Erythroblast (primary cell): ENCODE results near the gene CACNG3.

Source experiments
- GATA1 ChIP-seq: IDR thresholded peaks from 2 replicates; pipeline ENCODE4 v1.6.1; 2011; ENCODE audit warnings: low read depth, mild to moderate bottlenecking, control low read depth, low read length, moderate library complexity
- POLR2A ChIP-seq: IDR thresholded peaks from 2 replicates; pipeline ENCODE4 v1.6.1; 2011; ENCODE audit warnings: mild to moderate bottlenecking, low read length

DNA sequence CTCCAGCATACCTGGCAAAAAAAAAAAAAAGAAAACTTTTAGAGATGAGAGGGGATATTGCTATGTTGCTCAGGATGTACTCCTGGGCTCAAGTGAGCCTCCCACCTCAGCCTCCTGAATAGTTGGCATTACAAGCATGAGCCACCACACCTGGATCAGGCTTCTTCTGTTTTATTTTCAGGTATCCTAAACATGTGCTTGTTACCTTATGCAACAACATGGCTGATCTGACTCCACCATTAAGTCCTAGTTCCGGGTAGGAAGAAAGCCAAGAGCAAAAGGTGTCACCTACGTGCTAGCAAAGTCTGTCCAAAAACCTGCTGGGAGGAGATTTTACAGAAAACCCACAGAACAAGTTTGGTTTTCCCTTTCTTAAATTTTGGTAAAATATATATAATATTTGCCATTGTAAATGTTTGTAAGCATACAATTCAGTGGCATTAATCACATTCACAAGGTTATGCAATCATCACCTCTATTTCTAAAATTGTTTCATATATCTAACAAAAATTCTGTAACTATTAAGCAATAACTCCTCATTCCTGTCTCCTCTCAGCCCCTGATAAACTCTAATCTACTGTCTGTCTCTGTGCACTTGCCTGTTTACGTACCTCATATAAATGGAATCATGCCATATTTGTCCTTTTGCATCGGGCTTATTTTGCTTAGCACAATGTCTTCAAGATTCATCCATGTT, 9.1 kb upstream of the CACNG3 start:
- TF ChIP-seq POLR2A (no peak), GATA1 (no peak)
